Trophoblast cell (in vitro differentiated cells and primary cell): Measurements from ENCODE around the gene DGKD.

ENCODE experiments used
- DNase-seq, 2 donors: peaks; one replicate each; pipeline ENCODE4 v3.0.0-alpha.2; 2016
- H2AFZ ChIP-seq: 2 replicates; pipeline ENCODE4 v1.6.1; 2013; ENCODE audit warnings: low read length, moderate library complexity, mild to moderate bottlenecking; ENCODE audit not compliant: insufficient read depth, poor library complexity
- H2AK5ac ChIP-seq: 2 replicates; pipeline ENCODE4 v1.6.1; 2013; ENCODE audit warnings: mild to moderate bottlenecking, low read length
- H2BK120ac ChIP-seq: 2 replicates; pipeline ENCODE4 v1.6.1; 2013; ENCODE audit warnings: low read length, mild to moderate bottlenecking, moderate library complexity; ENCODE audit not compliant: insufficient read depth, poor library complexity
- H2BK12ac ChIP-seq: 2 replicates; pipeline ENCODE4 v1.6.1; 2013; ENCODE audit warnings: mild to moderate bottlenecking, low read length, moderate library complexity
- H2BK5ac ChIP-seq: 2 replicates; pipeline ENCODE4 v1.6.1; 2013; ENCODE audit warnings: low read length, low read depth, moderate library complexity, mild to moderate bottlenecking; ENCODE audit not compliant: poor library complexity
- H3K14ac ChIP-seq: 2 replicates; pipeline ENCODE4 v1.6.1; 2013; ENCODE audit warnings: mild to moderate bottlenecking, low read length
- H3K18ac ChIP-seq: 2 replicates; pipeline ENCODE4 v1.6.1; 2013; ENCODE audit warnings: mild to moderate bottlenecking, low read length
- H3K23ac ChIP-seq: 2 replicates; pipeline ENCODE4 v1.6.1; 2013; ENCODE audit warnings: low read length
- H3K27ac ChIP-seq: 2 replicates; pipeline ENCODE4 v1.5.1; 2013; ENCODE audit warnings: low read depth, mild to moderate bottlenecking, inconsistent platforms, low read length, moderate library complexity
- H3K27me3 ChIP-seq: 2 replicates; pipeline ENCODE4 v1.6.1; 2013; ENCODE audit warnings: inconsistent platforms, mild to moderate bottlenecking, low read length, moderate library complexity; ENCODE audit not compliant: insufficient read depth
- H3K36me3 ChIP-seq, 2 experiments: 1 replicate in 1 of 2; 2 replicates in 1 of 2; pipeline ENCODE4 v1.6.1; 2013; ENCODE audit warnings: low read length in 2 of 2, mild to moderate bottlenecking in 2 of 2, moderate library complexity in 1 of 2; ENCODE audit not compliant: insufficient read depth in 2 of 2, control insufficient read depth in 1 of 2
- H3K4ac ChIP-seq: 2 replicates; pipeline ENCODE4 v1.6.1; 2013; ENCODE audit warnings: low read depth, mild to moderate bottlenecking, low read length, moderate library complexity
- H3K4me1 ChIP-seq, 2 experiments: 1 replicate in 1 of 2; 2 replicates in 1 of 2; pipeline ENCODE4 v1.6.1; 2013; ENCODE audit warnings: low read length in 2 of 2, mild to moderate bottlenecking in 2 of 2, moderate library complexity in 1 of 2; ENCODE audit not compliant: insufficient read depth in 2 of 2, control insufficient read depth in 1 of 2
- H3K4me2 ChIP-seq: 2 replicates; pipeline ENCODE4 v1.6.1; 2013; ENCODE audit warnings: inconsistent platforms, mild to moderate bottlenecking, low read length, moderate library complexity
- H3K4me3 ChIP-seq: 2 replicates; pipeline ENCODE4 v1.5.1; 2013; ENCODE audit warnings: mild to moderate bottlenecking, low read depth, low read length, inconsistent platforms
- H3K79me1 ChIP-seq: one replicate; pipeline ENCODE4 v1.6.1; 2013; ENCODE audit warnings: low read length
- H3K79me2 ChIP-seq: 2 replicates; pipeline ENCODE4 v1.6.1; 2013; ENCODE audit warnings: low read length, mild to moderate bottlenecking; ENCODE audit not compliant: control insufficient read depth, insufficient read depth, poor library complexity
- H3K9ac ChIP-seq: 2 replicates; pipeline ENCODE4 v1.6.1; 2013; ENCODE audit warnings: mild to moderate bottlenecking, low read length
- H3K9me3 ChIP-seq: 2 replicates; pipeline ENCODE4 v1.6.1; 2013; ENCODE audit warnings: low read depth, mild to moderate bottlenecking, control low read depth, inconsistent platforms, low read length; ENCODE audit not compliant: insufficient read depth
- H4K12ac ChIP-seq: 2 replicates; pipeline ENCODE4 v1.6.1; 2013; ENCODE audit warnings: low read depth, mild to moderate bottlenecking, low read length, moderate library complexity
- H4K8ac ChIP-seq: 2 replicates; pipeline ENCODE4 v1.6.1; 2013; ENCODE audit warnings: low read depth, mild to moderate bottlenecking, low read length, moderate library complexity
- H4K91ac ChIP-seq: one replicate; pipeline ENCODE4 v1.6.1; 2013; ENCODE audit warnings: low read depth, mild to moderate bottlenecking, low read length, moderate library complexity
- WGBS: extraction: QIAGEN DNeasy Blood & Tissue Kit; methylation state at CpG from one replicate; pipeline ENCODE4 v1.1.7; 2013; ENCODE audit warnings: missing lambda C conversion rate; ENCODE audit not compliant: insufficient read length, insufficient coverage; ENCODE audit errors: extremely low coverage; 5-methylcytosine and 5-hydroxymethylcytosine counted together

Gene DGKD

GRCh38 chr2:233407771-233408181 is 53.5 kb downstream of the DGKD start:
- Histone ChIP-seq H2BK120ac (no peak overlapping the region), H3K36me3 (no peaks in the 10 kb centered on the region), H2AFZ (no peak overlapping the region), H3K9me3 (no peaks in the 10 kb centered on the region), H4K8ac (no peak overlapping the region), H3K27ac (no peak overlapping the region), H3K4me2 (no peak overlapping the region), H3K4ac (no peak overlapping the region), H3K23ac (no peak overlapping the region), H4K12ac (no peak overlapping the region), H3K4me3 (no peak overlapping the region), H2AK5ac (no peak overlapping the region), H3K18ac (no peak overlapping the region), H3K4me1 (peaks cover 0 to 2% of the 10 kb centered on the region in 2 experiments), H4K91ac (no peak overlapping the region), H3K79me2 (no peaks in the 10 kb centered on the region), H2BK12ac (no peak overlapping the region), H2BK5ac (no peak overlapping the region), H3K79me1 (no peaks in the 10 kb centered on the region), H3K14ac (no peak overlapping the region), H3K27me3 (no peaks in the 10 kb centered on the region), H3K9ac (no peak overlapping the region)
- WGBS = no CpG with 5 or more reads among the region's 8 CpGs
- DNase-seq = no peak

- no peak for DNase-seq
- WGBS = no CpG with 5 or more reads among the region's 9 CpGs
- H4K91ac ChIP-seq = no peak overlapping the region
- no peak overlapping the region for H2BK5ac ChIP-seq
- H3K27me3 ChIP-seq = no peaks in the 10 kb centered on the region
- H2BK120ac ChIP-seq = no peak overlapping the region
- no peaks in the 10 kb centered on the region for H3K79me2 ChIP-seq
- H3K36me3 ChIP-seq = no peaks in the 10 kb centered on the region
- no peak overlapping the region for H3K18ac ChIP-seq
- H3K4ac ChIP-seq = no peak overlapping the region
- no peak overlapping the region for H2AK5ac ChIP-seq
- no peak overlapping the region for H3K23ac ChIP-seq
- H3K4me2 ChIP-seq = no peak overlapping the region
- H3K9me3 ChIP-seq = no peaks in the 10 kb centered on the region
- no peak overlapping the region for H3K27ac ChIP-seq
- H3K14ac ChIP-seq = no peak overlapping the region
- peaks cover 2 to 3% of the 10 kb centered on the region in 2 experiments for H3K4me1 ChIP-seq
- H2AFZ ChIP-seq = no peak overlapping the region
- no peak overlapping the region for H4K8ac ChIP-seq
- H4K12ac ChIP-seq = no peak overlapping the region
- no peaks in the 10 kb centered on the region for H3K79me1 ChIP-seq
- H3K4me3 ChIP-seq = no peak overlapping the region
- H3K9ac ChIP-seq = no peak overlapping the region
- H2BK12ac ChIP-seq = no peak overlapping the region
Measured at GRCh38 chr2:233408366-233409285, 54.3 kb downstream of the DGKD start.

GRCh38 chr2:233409286-233409991 is 55.1 kb downstream of the DGKD start:
- Histone ChIP-seq H4K8ac (no peak overlapping the region), H4K12ac (no peak overlapping the region), H3K79me2 (no peaks in the 10 kb centered on the region), H3K9me3 (no peaks in the 10 kb centered on the region), H2AFZ (no peak overlapping the region), H4K91ac (no peak overlapping the region), H2AK5ac (no peak overlapping the region), H2BK12ac (no peak overlapping the region), H2BK5ac (no peak overlapping the region), H3K79me1 (no peaks in the 10 kb centered on the region), H2BK120ac (no peak overlapping the region), H3K4me3 (no peak overlapping the region), H3K14ac (no peak overlapping the region), H3K4ac (no peak overlapping the region), H3K18ac (no peak overlapping the region), H3K4me1 (peaks cover 7 to 8% of the 10 kb centered on the region in 2 experiments), H3K36me3 (no peaks in the 10 kb centered on the region), H3K27ac (no peak overlapping the region), H3K23ac (no peak overlapping the region), H3K9ac (no peak overlapping the region), H3K4me2 (no peak overlapping the region), H3K27me3 (no peaks in the 10 kb centered on the region)
- DNase-seq = no peak
- WGBS = no CpG with 5 or more reads among the region's 6 CpGs

GRCh38 chr2:233410196-233410760 is 56.0 kb downstream of the DGKD start:
- no peak overlapping the region for H2AK5ac ChIP-seq
- H3K79me2 ChIP-seq = no peaks in the 10 kb centered on the region
- WGBS = no CpG with 5 or more reads among the region's 5 CpGs
- H4K8ac ChIP-seq = no peak overlapping the region
- no peak overlapping the region for H2BK120ac ChIP-seq
- H3K18ac ChIP-seq = no peak overlapping the region
- no peak overlapping the region for H4K12ac ChIP-seq
- DNase-seq = no peak
- no peaks in the 10 kb centered on the region for H3K27me3 ChIP-seq
- no peak overlapping the region for H3K9ac ChIP-seq
- H3K36me3 ChIP-seq = no peaks in the 10 kb centered on the region
- no peaks in the 10 kb centered on the region for H3K9me3 ChIP-seq
- no peaks in the 10 kb centered on the region for H3K79me1 ChIP-seq
- no peak overlapping the region for H3K4ac ChIP-seq
- no peak overlapping the region for H2BK12ac ChIP-seq
- H3K4me3 ChIP-seq = no peak overlapping the region
- no peak overlapping the region for H2BK5ac ChIP-seq
- no peak overlapping the region for H2AFZ ChIP-seq
- H3K4me2 ChIP-seq = no peak overlapping the region
- peaks cover 7 to 8% of the 10 kb centered on the region in 2 experiments for H3K4me1 ChIP-seq
- H4K91ac ChIP-seq = no peak overlapping the region
- H3K14ac ChIP-seq = no peak overlapping the region
- H3K27ac ChIP-seq = no peak overlapping the region
- no peak overlapping the region for H3K23ac ChIP-seq
